HG02642 (cell line): ENCODE measurements around the gene KCTD1.

Experiments
- ATAC-seq: cut with Tn5 transposase; IDR thresholded peaks from one replicate; pipeline ENCODE4 v1.9.1; 2021; ENCODE audit warnings: mild to moderate bottlenecking; ENCODE audit not compliant: unreplicated experiment, poor library complexity

The KCTD1 gene

GRCh38 chr18:26462355-26462754 lies 86.0 kb downstream of the KCTD1 start:
- no peak for ATAC-seq

- no peak for ATAC-seq
These were observed 86.9 kb downstream of the KCTD1 start for GRCh38 chr18:26461405-26461804.

- peak; percentile 74 for ATAC-seq
These were observed 87.8 kb downstream of the KCTD1 start for GRCh38 chr18:26460449-26461091.

- ATAC-seq = no peak
These were observed 88.5 kb downstream of the KCTD1 start for GRCh38 chr18:26459884-26460283.

- no peak for ATAC-seq
These were observed 89.0 kb downstream of the KCTD1 start for GRCh38 chr18:26459340-26459739.

GRCh38 chr18:26458526-26459232 lies 89.7 kb downstream of the KCTD1 start:
- peak; percentile 58 for ATAC-seq

- no peak for ATAC-seq
These were observed 90.6 kb downstream of the KCTD1 start for GRCh38 chr18:26457611-26458353.

GRCh38 chr18:26457195-26457594 lies 91.2 kb downstream of the KCTD1 start:
- no peak for ATAC-seq

- ATAC-seq = no peak
These were observed 92.3 kb downstream of the KCTD1 start for GRCh38 chr18:26456070-26456491.

GRCh38 chr18:26455639-26456038 lies 92.7 kb downstream of the KCTD1 start:
- ATAC-seq = no peak

GRCh38 chr18:26454616-26455015 lies 93.7 kb downstream of the KCTD1 start:
- ATAC-seq = no peak

- ATAC-seq = no peak
These were observed 94.2 kb downstream of the KCTD1 start for GRCh38 chr18:26454192-26454591.

GRCh38 chr18:26453386-26453901 lies 94.9 kb downstream of the KCTD1 start:
- ATAC-seq = peak; percentile 51

- ATAC-seq = no peak
These were observed 97.2 kb downstream of the KCTD1 start for GRCh38 chr18:26450989-26451682.

- ATAC-seq = no peak
These were observed 99.6 kb downstream of the KCTD1 start for GRCh38 chr18:26448714-26449159.

GRCh38 chr18:26443853-26444252 lies 104.5 kb downstream of the KCTD1 start:
- ATAC-seq = no peak

GRCh38 chr18:26442126-26442525 lies 106.2 kb downstream of the KCTD1 start:
- no peak for ATAC-seq

- ATAC-seq = no peak
These were observed 107.7 kb downstream of the KCTD1 start for GRCh38 chr18:26440644-26441043.

GRCh38 chr18:26439537-26439936 lies 108.8 kb downstream of the KCTD1 start:
- no peak for ATAC-seq

GRCh38 chr18:26438980-26439379 lies 109.4 kb downstream of the KCTD1 start:
- peak; percentile 99 for ATAC-seq
